Measurements from ENCODE around the gene SLC7A7.
"Not testable (repeated sequence)": the region's sequence is repeated elsewhere in the genome, so short reads cannot be mapped to it uniquely, and the experiment has no call there.

Gene SLC7A7

GRCh38 chr14:22814941-22815713 is at the start of gene SLC7A7:
Gene SLC7A7, minus strand, starts transcription at chr14:22815435. Its CDS starts 2,037 bp downstream, at chr14:22813398.
- peak; percentile 61 for DNase-seq

GRCh38 chr14:22864979-22865378 is 49.7 kb upstream of the SLC7A7 start:
- no peak for DNase-seq

- DNase-seq: peak; percentile 13
Observed at GRCh38 chr14:22861651-22862050, 46.4 kb upstream of the SLC7A7 start.

GRCh38 chr14:22860377-22860776 is 45.1 kb upstream of the SLC7A7 start:
- peak; percentile 4 for DNase-seq

GRCh38 chr14:22856428-22856827 is 41.2 kb upstream of the SLC7A7 start:
- no peak for DNase-seq

GRCh38 chr14:22854963-22855724 is 39.9 kb upstream of the SLC7A7 start:
- DNase-seq: no peak

- DNase-seq: not testable (repeated sequence)
Observed at GRCh38 chr14:22854296-22854695, 39.1 kb upstream of the SLC7A7 start.

- DNase-seq: peak; percentile 94
Observed at GRCh38 chr14:22852940-22853767, 37.9 kb upstream of the SLC7A7 start.

- no peak for DNase-seq
Observed at GRCh38 chr14:22852599-22852939, 37.3 kb upstream of the SLC7A7 start.

GRCh38 chr14:22852178-22852577 is 36.9 kb upstream of the SLC7A7 start:
- DNase-seq: not testable (repeated sequence)

GRCh38 chr14:22850944-22851764 is 35.9 kb upstream of the SLC7A7 start:
- DNase-seq: peak; percentile 91

GRCh38 chr14:22849212-22849819 is 34.1 kb upstream of the SLC7A7 start:
- peak; percentile 87 for DNase-seq

- DNase-seq: peak; percentile 97
Observed at GRCh38 chr14:22848351-22849164, 33.3 kb upstream of the SLC7A7 start.

GRCh38 chr14:22847661-22848341 is 32.6 kb upstream of the SLC7A7 start:
- DNase-seq: peak; percentile 68

GRCh38 chr14:22846811-22847307 is 31.6 kb upstream of the SLC7A7 start:
- DNase-seq: no peak

GRCh38 chr14:22845821-22846625 is 30.8 kb upstream of the SLC7A7 start:
- DNase-seq: no peak

- no peak for DNase-seq
Observed at GRCh38 chr14:22845103-22845394, 29.8 kb upstream of the SLC7A7 start.

GRCh38 chr14:22844221-22845102 is 29.2 kb upstream of the SLC7A7 start:
- DNase-seq: no peak

Data from left hindlimb (tissue), 1 donor.